Measurements from ENCODE around the gene IL18RAP. TPM values are rescaled to one million over a fixed set of nuclear protein-coding genes. Genes with fewer than 3 reads are reported as not detected.

IL18RAP gene
- total RNA-seq, 1 donor from 2014 or later = not detected

DNA sequence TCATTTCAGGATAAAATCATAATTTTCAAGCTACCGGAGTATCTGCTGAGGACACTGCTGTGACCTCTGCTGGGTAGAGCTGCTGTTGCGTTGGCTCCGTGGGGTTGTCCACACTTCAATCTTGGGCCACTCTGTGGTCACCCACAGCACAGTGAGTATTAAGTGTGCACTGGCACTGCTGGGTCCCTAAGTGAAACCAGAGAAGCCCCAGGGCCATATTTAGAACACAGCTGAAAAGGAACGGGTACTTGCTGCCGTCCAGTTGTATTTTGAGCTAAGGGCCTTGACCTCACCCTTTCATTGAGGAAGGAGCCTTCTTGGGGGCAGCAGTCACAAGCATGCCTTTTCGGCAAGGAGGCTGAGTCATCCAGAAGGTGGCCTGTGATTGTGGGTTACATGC is 60.1 kb downstream of the IL18RAP start:
- Mint-ChIP-seq H3K27ac (ENCODE audit: unreplicated experiment) (no peak overlapping the region), H3K36me3 (ENCODE audit: low read depth, unreplicated experiment) (no peaks in the 10 kb centered on the region), H3K9me3 (ENCODE audit: unreplicated experiment) (no peaks in the 10 kb centered on the region), H3K4me1 (ENCODE audit: unreplicated experiment) (no peaks in the 10 kb centered on the region), H3K4me3 (ENCODE audit: unreplicated experiment) (no peak overlapping the region), H3K27me3 (ENCODE audit: unreplicated experiment) (peaks cover 4% of the 10 kb centered on the region)
- TF ChIP-seq, protein P1, sequence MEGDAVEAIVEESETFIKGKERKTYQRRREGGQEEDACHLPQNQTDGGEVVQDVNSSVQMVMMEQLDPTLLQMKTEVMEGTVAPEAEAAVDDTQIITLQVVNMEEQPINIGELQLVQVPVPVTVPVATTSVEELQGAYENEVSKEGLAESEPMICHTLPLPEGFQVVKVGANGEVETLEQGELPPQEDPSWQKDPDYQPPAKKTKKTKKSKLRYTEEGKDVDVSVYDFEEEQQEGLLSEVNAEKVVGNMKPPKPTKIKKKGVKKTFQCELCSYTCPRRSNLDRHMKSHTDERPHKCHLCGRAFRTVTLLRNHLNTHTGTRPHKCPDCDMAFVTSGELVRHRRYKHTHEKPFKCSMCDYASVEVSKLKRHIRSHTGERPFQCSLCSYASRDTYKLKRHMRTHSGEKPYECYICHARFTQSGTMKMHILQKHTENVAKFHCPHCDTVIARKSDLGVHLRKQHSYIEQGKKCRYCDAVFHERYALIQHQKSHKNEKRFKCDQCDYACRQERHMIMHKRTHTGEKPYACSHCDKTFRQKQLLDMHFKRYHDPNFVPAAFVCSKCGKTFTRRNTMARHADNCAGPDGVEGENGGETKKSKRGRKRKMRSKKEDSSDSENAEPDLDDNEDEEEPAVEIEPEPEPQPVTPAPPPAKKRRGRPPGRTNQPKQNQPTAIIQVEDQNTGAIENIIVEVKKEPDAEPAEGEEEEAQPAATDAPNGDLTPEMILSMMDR (IDR thresholded peaks at IDR 0.05; ENCODE audit: unreplicated experiment) = no peak
- no peak for DNase-seq (ENCODE audit: low spot score)

DNA sequence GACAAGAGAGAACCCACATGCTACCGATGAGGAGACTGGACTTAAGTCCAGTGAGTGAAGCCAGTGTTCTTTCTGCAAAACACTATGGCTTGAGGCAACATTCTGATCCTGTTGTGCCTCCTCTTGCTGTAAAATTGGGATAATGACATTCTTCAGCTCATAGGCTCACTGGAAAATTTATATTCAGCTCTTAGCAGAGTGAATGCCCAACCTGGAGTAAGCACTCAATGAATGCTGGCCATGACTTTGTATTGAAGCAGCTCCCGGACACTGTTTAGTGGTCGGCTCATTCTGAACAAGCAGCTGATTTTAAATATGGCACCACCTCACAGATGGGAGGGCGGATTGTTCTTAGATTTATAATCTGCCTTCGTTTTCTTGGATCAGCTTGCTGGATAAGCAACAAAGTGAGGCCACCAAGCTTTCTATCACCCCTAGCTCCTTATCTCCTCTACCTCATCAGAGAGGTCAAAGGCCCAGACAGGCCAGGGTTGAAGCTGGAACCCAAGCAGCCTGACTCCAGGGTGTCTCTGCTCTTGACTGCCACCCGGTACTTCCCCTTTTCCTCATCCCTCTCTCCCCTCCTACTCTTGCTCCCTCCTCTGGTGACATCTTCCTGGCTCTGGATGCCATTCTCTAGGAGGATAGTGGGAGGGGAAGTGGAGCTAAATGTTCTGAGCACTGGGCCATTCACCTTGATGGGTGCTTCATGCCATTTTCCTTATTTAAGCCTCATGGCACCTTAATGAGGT is 61.5 kb downstream of the IL18RAP start:
- TF ChIP-seq, protein P1 (IDR thresholded peaks at IDR 0.05; ENCODE audit: unreplicated experiment) = no peak
- no peaks in the 10 kb centered on the region for H3K9me3 Mint-ChIP-seq (ENCODE audit: unreplicated experiment)
- peaks cover 4% of the 10 kb centered on the region for H3K27me3 Mint-ChIP-seq (ENCODE audit: unreplicated experiment)
- no peaks in the 10 kb centered on the region for H3K36me3 Mint-ChIP-seq (ENCODE audit: low read depth, unreplicated experiment)
- H3K4me1 Mint-ChIP-seq (ENCODE audit: unreplicated experiment) = peaks cover under 1% of the 10 kb centered on the region
- no peak overlapping the region for H3K27ac Mint-ChIP-seq (ENCODE audit: unreplicated experiment)
- no peak for DNase-seq (ENCODE audit: low spot score)
- H3K4me3 Mint-ChIP-seq (ENCODE audit: unreplicated experiment) = no peak overlapping the region

DNA sequence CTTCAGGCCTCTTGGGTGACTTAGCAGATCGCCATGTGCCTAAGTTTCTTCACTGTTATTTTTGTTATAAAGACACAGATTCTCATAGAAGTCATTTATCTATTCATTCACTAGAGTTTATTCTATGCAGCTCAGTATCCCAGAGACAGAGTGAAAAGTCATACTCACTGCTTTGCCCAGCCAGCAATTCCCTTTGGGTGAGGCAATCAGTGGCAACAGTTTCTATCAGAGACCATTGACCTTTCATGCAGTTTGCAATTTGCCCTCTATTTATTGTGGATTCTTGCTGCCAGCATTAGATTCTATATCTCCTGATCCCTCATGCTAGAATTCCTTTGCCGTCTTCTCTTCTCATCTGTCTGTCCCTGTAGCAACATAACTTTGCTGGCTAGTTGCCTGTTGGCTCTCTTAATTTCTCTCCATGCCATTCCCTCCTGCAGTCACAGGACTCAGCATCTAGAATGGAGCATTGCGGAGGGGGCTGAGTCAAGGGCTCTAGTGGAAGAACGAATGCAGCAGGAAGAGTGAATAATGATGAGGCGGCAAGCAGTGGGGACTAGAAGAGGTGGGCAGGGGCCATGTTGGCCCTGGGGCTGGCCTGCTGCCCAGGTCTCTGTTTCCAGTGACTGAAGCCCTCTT is 62.3 kb downstream of the IL18RAP start:
- H3K4me1 Mint-ChIP-seq (ENCODE audit: unreplicated experiment) = peaks cover 3% of the 10 kb centered on the region
- DNase-seq (ENCODE audit: low spot score) = no peak
- TF ChIP-seq, protein P1 (IDR thresholded peaks at IDR 0.05; ENCODE audit: unreplicated experiment) = no peak
- H3K27ac Mint-ChIP-seq (ENCODE audit: unreplicated experiment) = no peak overlapping the region
- H3K27me3 Mint-ChIP-seq (ENCODE audit: unreplicated experiment) = peaks cover 4% of the 10 kb centered on the region
- no peaks in the 10 kb centered on the region for H3K9me3 Mint-ChIP-seq (ENCODE audit: unreplicated experiment)
- no peaks in the 10 kb centered on the region for H3K36me3 Mint-ChIP-seq (ENCODE audit: low read depth, unreplicated experiment)
- no peak overlapping the region for H3K4me3 Mint-ChIP-seq (ENCODE audit: unreplicated experiment)

DNA sequence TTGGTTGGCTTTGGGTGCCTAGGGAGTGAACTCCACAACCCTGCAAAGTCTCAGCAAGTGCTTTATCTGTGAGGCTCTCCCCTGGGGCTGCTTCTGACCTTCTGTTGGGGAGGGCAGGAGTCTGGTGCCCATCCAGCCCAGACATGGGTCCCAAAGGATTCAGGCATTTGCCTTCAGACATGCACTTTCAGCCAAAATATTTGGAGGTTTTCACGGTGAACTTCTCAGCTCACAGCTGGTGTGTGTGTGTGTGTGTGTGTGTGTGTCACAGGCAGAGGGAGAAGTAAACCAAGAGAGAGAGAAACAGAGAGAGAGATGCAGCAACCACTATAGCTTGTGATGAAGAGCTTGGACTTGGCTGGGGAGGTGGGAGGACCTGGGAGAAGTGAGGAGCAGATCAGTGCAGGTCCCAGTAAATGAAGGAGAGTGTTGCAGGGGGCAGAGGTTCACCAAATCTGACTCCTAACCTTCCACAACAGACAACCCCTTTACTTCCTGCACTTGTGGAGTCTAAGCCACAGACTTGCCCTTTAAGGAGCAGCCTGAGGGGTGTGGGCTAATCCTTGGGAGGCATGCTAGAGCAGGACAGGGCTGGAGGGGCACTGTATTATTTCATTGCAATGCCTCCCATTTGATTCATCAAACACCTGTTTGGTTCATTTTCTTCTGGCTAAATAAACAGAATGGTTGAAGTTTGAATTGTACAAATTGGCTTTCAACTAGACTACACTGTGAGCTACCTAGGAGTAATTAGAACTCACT is 64.2 kb downstream of the IL18RAP start:
- no peak for DNase-seq (ENCODE audit: low spot score)
- H3K4me3 Mint-ChIP-seq (ENCODE audit: unreplicated experiment) = no peak overlapping the region
- peaks cover 3% of the 10 kb centered on the region for H3K4me1 Mint-ChIP-seq (ENCODE audit: unreplicated experiment)
- TF ChIP-seq, protein P1 (IDR thresholded peaks at IDR 0.05; ENCODE audit: unreplicated experiment) = no peak
- H3K36me3 Mint-ChIP-seq (ENCODE audit: low read depth, unreplicated experiment) = no peaks in the 10 kb centered on the region
- H3K27ac Mint-ChIP-seq (ENCODE audit: unreplicated experiment) = no peak overlapping the region
- no peaks in the 10 kb centered on the region for H3K9me3 Mint-ChIP-seq (ENCODE audit: unreplicated experiment)
- H3K27me3 Mint-ChIP-seq (ENCODE audit: unreplicated experiment) = peaks cover 5% of the 10 kb centered on the region
